Nephron (organoid): ENCODE data around the gene CARD11.

Experiments
- H3K27ac Mint-ChIP-seq, 3 experiments: 2 replicates each; pipeline ENCODE4 v1.8.0; 2020; ENCODE audit warnings: mixed read lengths in 3 of 3, mild to moderate bottlenecking in 2 of 3, moderate library complexity in 1 of 3
- H3K27me3 Mint-ChIP-seq: 2 replicates; pipeline ENCODE4 v1.8.0; 2021; ENCODE audit warnings: low read depth, mild to moderate bottlenecking, moderate library complexity, mixed read lengths
- H3K36me3 Mint-ChIP-seq: 2 replicates; pipeline ENCODE4 v1.8.0; 2020; ENCODE audit warnings: low read depth, mixed read lengths
- H3K4me1 Mint-ChIP-seq: 2 replicates; pipeline ENCODE4 v1.8.0; 2020; ENCODE audit warnings: mixed read lengths
- H3K4me3 Mint-ChIP-seq, 3 experiments: 2 replicates each; pipeline ENCODE4 v1.8.0; 2020; ENCODE audit warnings: mild to moderate bottlenecking in 3 of 3, mixed read lengths in 3 of 3, moderate library complexity in 2 of 3
- H3K9me3 Mint-ChIP-seq: 2 replicates; pipeline ENCODE4 v1.8.0; 2020; ENCODE audit warnings: mixed read lengths
- CTCF ChIP-seq, 3 experiments: fragments of 200-600 bp; sonication (generic); IDR thresholded peaks; one replicate each; pipeline ENCODE4 v1.5.0; 2021; ENCODE audit warnings: antibody characterized with exemption in 3 of 3; ENCODE audit not compliant: unreplicated experiment in 3 of 3

Gene CARD11

GRCh38 chr7:3043544-3044371 is at the start of gene CARD11:
Gene CARD11, minus strand, starts transcription at chr7:3043867. Its CDS starts 85,361 bp downstream, at chr7:2958506.
- Mint-ChIP-seq H3K27me3 (peaks cover 37% of the 10 kb centered on the region), H3K9me3 (peaks cover 5% of the 10 kb centered on the region), H3K4me3 (peak within 1 kb of the TSS in 2 of 3 experiments; percentile 49 to 51), H3K36me3 (no peaks in the 10 kb centered on the region), H3K27ac (no peak within 1 kb of the TSS), H3K4me1 (no peaks in the 10 kb centered on the region)
- no peak for TF ChIP-seq CTCF (IDR thresholded peaks at IDR 0.05; ENCODE audit: unreplicated experiment in 3 of 3)

- H3K27me3 Mint-ChIP-seq: peaks cover 12% of the 10 kb centered on the region
- H3K9me3 Mint-ChIP-seq: peaks cover 11% of the 10 kb centered on the region
- no peaks in the 10 kb centered on the region for H3K4me1 Mint-ChIP-seq
- H3K4me3 Mint-ChIP-seq: no peak overlapping the region
- no peak for TF ChIP-seq CTCF (IDR thresholded peaks at IDR 0.05; ENCODE audit: unreplicated experiment in 3 of 3)
- H3K36me3 Mint-ChIP-seq: no peaks in the 10 kb centered on the region
- no peak overlapping the region for H3K27ac Mint-ChIP-seq
These were observed 48.8 kb upstream of the CARD11 start for GRCh38 chr7:3092468-3092867.

GRCh38 chr7:3091631-3092030 is 48.0 kb upstream of the CARD11 start:
- no peaks in the 10 kb centered on the region for H3K4me1 Mint-ChIP-seq

GRCh38 chr7:3089493-3089892 is 45.8 kb upstream of the CARD11 start:
- peaks cover 14% of the 10 kb centered on the region for H3K27me3 Mint-ChIP-seq
- TF ChIP-seq CTCF (IDR thresholded peaks at IDR 0.05; ENCODE audit: unreplicated experiment in 3 of 3): peak; percentile 49 to 56 (median 51)
- no peaks in the 10 kb centered on the region for H3K36me3 Mint-ChIP-seq
- H3K9me3 Mint-ChIP-seq: no peaks in the 10 kb centered on the region
- H3K27ac Mint-ChIP-seq: no peak overlapping the region
- H3K4me1 Mint-ChIP-seq: no peaks in the 10 kb centered on the region
- no peak overlapping the region for H3K4me3 Mint-ChIP-seq

More at GRCh38 chr7:3091631-3092030, 48.0 kb upstream of the CARD11 start:
- H3K9me3 Mint-ChIP-seq: peaks cover 11% of the 10 kb centered on the region
- no peak overlapping the region for H3K27ac Mint-ChIP-seq
- no peak for TF ChIP-seq CTCF (IDR thresholded peaks at IDR 0.05; ENCODE audit: unreplicated experiment in 3 of 3)
- peaks cover 14% of the 10 kb centered on the region for H3K27me3 Mint-ChIP-seq
- no peaks in the 10 kb centered on the region for H3K36me3 Mint-ChIP-seq
- no peak overlapping the region for H3K4me3 Mint-ChIP-seq

- Mint-ChIP-seq H3K36me3 (no peaks in the 10 kb centered on the region), H3K27ac (no peak overlapping the region), H3K9me3 (peaks cover 3% of the 10 kb centered on the region), H3K4me1 (no peaks in the 10 kb centered on the region), H3K27me3 (peaks cover 14% of the 10 kb centered on the region), H3K4me3 (no peak overlapping the region)
- no peak for TF ChIP-seq CTCF (IDR thresholded peaks at IDR 0.05; ENCODE audit: unreplicated experiment in 3 of 3)
These were observed 43.6 kb upstream of the CARD11 start for GRCh38 chr7:3087243-3087755.
